AG04449 (cell line): ENCODE measurements around the gene USP5.

ENCODE experiments used
- CTCF ChIA-PET: fragments of 350-600 bp; formaldehyde crosslinking; extraction: SDS; loops from one replicate; lab custom pipeline; 2021; ENCODE audit warnings: antibody characterized with exemption; lab: Yijun Ruan, JAX
- POLR2A ChIA-PET: fragments of 400-600, 350-600 bp; formaldehyde crosslinking; extraction: SDS; loops from one replicate; lab custom pipeline; 2020; ENCODE audit warnings: antibody characterized with exemption, inconsistent platforms; lab: Yijun Ruan, JAX
- DNase-seq: peaks from one replicate; pipeline ENCODE4 v3.0.0-alpha.2; 2010; ENCODE audit warnings: low read depth, low spot score
- H3K4me3 ChIP-seq: 2 replicates; pipeline ENCODE4 v1.5.1; 2011; ENCODE audit warnings: low read depth, mild to moderate bottlenecking, control low read depth, low read length
- CTCF ChIP-seq: IDR thresholded peaks from one replicate; pipeline ENCODE4 v1.5.1; 2011; ENCODE audit warnings: mild to moderate bottlenecking, moderate library complexity, low read length, control low read depth, inconsistent platforms; ENCODE audit not compliant: insufficient read depth; ENCODE audit errors: missing control alignments

USP5 gene

GRCh38 chr12:6909421-6910145 lies 57.6 kb downstream of the USP5 start:
- no peak for TF ChIP-seq CTCF
- DNase-seq = no peak
- CTCF ChIA-PET = interaction anchor here (0.7 to 2.7 kb wide), 5 partner anchors 14 to 55 kb away, joined by 3 to 8 read pairs (median 4); no protein-coding TSS in a partner anchor
- no peak overlapping the region for H3K4me3 ChIP-seq
- POLR2A ChIA-PET = interaction anchor here (0.7 kb wide), 1 partner anchor 42 kb away, joined by 3 read pairs; the partner anchor contains the start of gene TPI1

DNA sequence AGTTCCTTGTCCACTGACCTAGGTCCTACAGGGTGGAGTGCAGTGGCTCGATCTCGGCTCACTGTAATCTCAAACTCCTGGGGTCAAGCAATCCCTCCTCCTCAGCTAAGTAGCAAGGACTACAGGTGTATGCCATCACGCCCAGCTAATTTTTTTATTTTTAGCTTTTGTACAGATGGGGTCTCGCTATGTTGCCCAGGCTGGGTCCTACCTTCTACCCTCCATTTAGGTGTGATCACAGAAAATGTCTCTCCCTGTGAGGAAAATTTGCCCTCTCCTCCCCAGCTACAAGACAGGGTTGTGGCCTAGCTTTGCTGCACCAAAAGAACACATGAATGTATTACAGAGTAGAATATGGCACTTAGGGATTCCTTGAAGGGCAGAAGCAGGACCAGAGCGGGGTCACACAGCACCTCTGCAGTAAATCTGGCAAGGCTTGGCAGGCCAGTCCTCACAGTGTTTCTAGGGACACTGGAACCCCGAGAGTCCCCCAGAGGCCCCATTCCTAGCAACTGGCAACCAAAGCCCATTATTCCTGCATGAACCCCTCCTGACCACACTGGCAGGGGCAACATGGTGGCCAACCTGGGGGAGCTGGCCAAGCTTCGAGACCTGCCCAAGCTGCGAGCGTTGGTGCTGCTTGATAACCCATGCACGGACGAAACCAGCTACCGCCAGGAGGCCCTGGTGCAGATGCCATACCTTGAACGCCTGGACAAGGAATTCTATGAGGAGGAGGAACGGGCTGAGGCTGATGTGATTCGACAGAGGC lies 60.4 kb downstream of the USP5 start:
- no peak for DNase-seq
- POLR2A ChIA-PET = interaction anchor here (0.9 kb wide), 1 partner anchor 13 kb away, joined by 3 read pairs; no protein-coding TSS in a partner anchor
- no peak for TF ChIP-seq CTCF
- H3K4me3 ChIP-seq = no peak overlapping the region
- CTCF ChIA-PET = interaction anchor here (0.9 to 8.2 kb wide), 7 partner anchors 7 to 48 kb away, joined by 3 to 98 read pairs (median 8); partner anchors contain the start of genes LRRC23 and SPSB2

- ChIA-PET CTCF (interaction anchor here (0.8 to 8.2 kb wide), 5 partner anchors 11 to 43 kb away, joined by 3 to 98 read pairs (median 14); partner anchors contain the start of genes ATN1 and SPSB2), POLR2A (interaction anchor here (0.6 to 1.3 kb wide), 3 partner anchors 11 to 199 kb away, joined by 3 to 4 read pairs (median 3); no protein-coding TSS in a partner anchor)
- H3K4me3 ChIP-seq = peak within 1 kb of the TSS; percentile 69
- TF ChIP-seq CTCF = no peak
- DNase-seq = no peak
Observed at GRCh38 chr12:6914246-6914946, 62.4 kb downstream of the USP5 start, which contains the start of gene ENO2. TSS of gene ENO2 (plus strand) at chr12:6914580. CDS start at chr12:6915833, 1,253 bp downstream.

- H3K4me3 ChIP-seq = peak overlapping the region; percentile 69
- no peak for TF ChIP-seq CTCF
- DNase-seq = no peak
- ChIA-PET POLR2A (interaction anchor here (0.6 to 1.3 kb wide), 3 partner anchors 10 to 198 kb away, joined by 3 to 4 read pairs (median 3); no protein-coding TSS in a partner anchor), CTCF (interaction anchor here (0.8 to 8.2 kb wide), 3 partner anchors 10 to 34 kb away, joined by 3 to 98 read pairs (median 3); partner anchors contain the start of gene ATN1)
Observed at GRCh38 chr12:6914947-6915788, 63.2 kb downstream of the USP5 start.

GRCh38 chr12:6915789-6916285 lies 63.9 kb downstream of the USP5 start:
- H3K4me3 ChIP-seq = peak overlapping the region; percentile 69
- DNase-seq = no peak
- ChIA-PET POLR2A (interaction anchor here (0.6 kb wide), 1 partner anchor 10 kb away, joined by 3 read pairs; no protein-coding TSS in a partner anchor), CTCF (interaction anchor here (1.0 to 8.2 kb wide), 3 partner anchors 9 to 43 kb away, joined by 3 to 98 read pairs (median 16); partner anchors contain the start of gene SPSB2)
- no peak for TF ChIP-seq CTCF
